Activated naive CD8-positive, alpha-beta T cell treated with anti-CD3 and anti-CD28 coated beads for 36 hours (primary cell): Measurements from ENCODE around the gene TESK1. TPM values are rescaled to one million over a fixed set of nuclear protein-coding genes. Genes with fewer than 3 reads are reported as not detected.
"Not testable (repeated sequence)": the region's sequence is repeated elsewhere in the genome, so short reads cannot be mapped to it uniquely, and the experiment has no call there.

Experiments
- DNase-seq: peaks from one replicate; pipeline ENCODE4 v3.0.0; 2021
- H3K27ac Mint-ChIP-seq: one replicate; pipeline ENCODE4 v1.8.0; 2022; ENCODE audit warnings: mild to moderate bottlenecking, moderate library complexity, mixed read lengths
- H3K27me3 Mint-ChIP-seq: one replicate; pipeline ENCODE4 v1.8.0; 2022; ENCODE audit warnings: mild to moderate bottlenecking, mixed read lengths
- H3K36me3 Mint-ChIP-seq: one replicate; pipeline ENCODE4 v1.8.0; 2021; ENCODE audit warnings: mild to moderate bottlenecking, mixed read lengths
- H3K4me1 Mint-ChIP-seq: one replicate; pipeline ENCODE4 v1.8.0; 2021; ENCODE audit warnings: mixed read lengths
- H3K4me3 Mint-ChIP-seq: one replicate; pipeline ENCODE4 v1.8.0; 2022; ENCODE audit warnings: mild to moderate bottlenecking, moderate library complexity, mixed read lengths
- H3K9me3 Mint-ChIP-seq: one replicate; pipeline ENCODE4 v1.8.0; 2022; ENCODE audit warnings: mixed read lengths
- total RNA-seq, 2 experiments: library from RNA; stranded (reverse); gene quantifications; one replicate each; pipeline ENCODE4 v1.2.3, GENCODE V29; 2021

Gene TESK1
- total RNA-seq, 2 experiments from 2014 or later, result 24.9 to 26.0 TPM

DNA sequence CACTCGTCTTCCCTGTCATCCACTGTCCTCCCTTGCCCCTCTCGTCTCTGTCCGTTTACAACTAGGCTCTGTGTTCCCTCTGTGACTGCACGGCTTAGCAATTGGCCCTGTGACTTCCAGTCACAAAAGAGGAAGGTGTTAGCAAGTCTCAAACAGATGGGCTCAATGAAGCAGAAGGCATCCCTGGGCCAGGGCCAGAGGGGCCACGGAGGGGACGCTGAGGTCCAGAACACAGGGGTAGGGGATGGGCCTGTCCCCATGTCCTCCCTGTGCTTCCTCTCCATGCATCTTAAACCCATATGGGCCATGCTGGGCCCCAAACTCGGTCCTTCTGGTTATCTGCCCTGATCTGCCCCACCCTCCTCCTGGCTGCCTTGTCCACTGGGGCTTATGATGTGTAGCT is 13.3 kb downstream of the TESK1 start, which contains the start of gene CD72:
Gene CD72, minus strand, starts transcription at position 89 of the 403 bp plus-strand sequence. CDS start 110 bp downstream, outside the sequence.
- Mint-ChIP-seq H3K27me3 (no peaks in the 10 kb centered on the region), H3K4me1 (peaks cover 58% of the 10 kb centered on the region), H3K9me3 (no peaks in the 10 kb centered on the region), H3K36me3 (peaks cover 5% of the 10 kb centered on the region), H3K27ac (peak within 1 kb of the TSS; percentile 96), H3K4me3 (peak within 1 kb of the TSS; percentile 87)
- no peak for DNase-seq

DNA sequence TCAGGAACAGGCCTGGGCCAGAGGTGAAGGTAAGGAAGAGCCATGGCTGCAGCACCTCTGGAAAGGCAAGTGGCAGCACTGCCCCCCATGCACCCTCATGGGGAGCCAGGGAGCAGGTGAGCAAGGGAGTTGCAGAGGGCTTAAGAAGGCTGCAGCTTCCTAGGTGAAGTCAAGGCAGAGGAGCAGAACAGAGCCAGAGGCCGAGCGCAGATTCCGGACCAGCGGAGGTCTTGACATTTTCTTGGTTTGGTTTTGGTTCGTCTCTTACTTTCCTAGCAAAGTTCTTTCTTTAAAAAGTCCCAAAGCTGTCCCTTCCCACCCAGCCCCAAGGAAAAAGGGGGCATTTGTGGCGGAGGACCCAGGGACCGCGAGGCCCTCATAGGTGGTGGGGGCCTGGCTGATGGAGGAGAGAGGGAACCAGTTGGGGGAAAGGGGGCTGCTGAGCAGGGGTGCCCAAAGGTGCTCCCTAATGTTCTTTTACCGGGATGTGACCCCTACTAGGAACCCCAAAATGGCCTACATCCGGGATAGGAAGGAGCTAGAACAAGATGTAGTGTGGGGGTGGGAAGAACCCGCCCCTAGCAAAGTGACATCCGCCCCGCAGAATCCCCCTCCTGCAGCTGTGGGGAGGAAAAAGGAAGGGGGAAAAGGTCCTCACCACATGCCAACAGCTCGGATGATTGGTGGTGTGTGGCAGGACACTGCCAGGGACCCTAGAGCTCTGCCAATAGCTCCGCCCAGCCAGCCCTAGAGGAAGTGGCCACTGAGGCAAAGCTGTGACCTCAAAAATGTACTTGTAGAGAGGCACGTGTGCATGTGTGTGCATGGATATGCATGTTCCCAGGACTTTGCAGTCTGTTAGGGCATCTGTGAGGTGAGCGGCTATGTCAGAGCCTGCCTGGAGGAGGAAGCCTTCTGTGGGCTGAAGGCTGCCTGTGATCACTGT is 14.1 kb downstream of the TESK1 start:
- peak; percentile 71 for DNase-seq
- Mint-ChIP-seq H3K4me1 (peaks cover 58% of the 10 kb centered on the region), H3K27me3 (no peaks in the 10 kb centered on the region), H3K4me3 (peak overlapping the region; percentile 87), H3K36me3 (peaks cover 5% of the 10 kb centered on the region), H3K9me3 (no peaks in the 10 kb centered on the region), H3K27ac (peak overlapping the region; percentile 96)

DNA sequence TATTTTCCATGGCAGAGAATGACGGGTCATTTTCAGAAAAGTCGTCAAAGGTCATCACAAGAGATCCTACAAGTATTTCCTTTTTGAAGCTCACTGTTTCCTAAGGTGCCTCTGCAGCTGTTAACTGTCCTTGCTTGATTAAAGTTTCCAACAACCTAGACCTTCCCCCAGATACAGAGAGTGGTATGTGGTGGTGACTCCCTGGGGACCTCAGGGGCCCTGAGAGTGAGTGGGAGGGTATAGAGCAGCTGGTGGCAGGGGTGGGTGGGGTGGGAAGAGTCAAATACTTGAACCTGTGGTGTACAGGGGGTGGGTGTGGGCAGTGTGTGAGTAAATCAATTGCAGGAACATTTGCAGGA is 14.7 kb downstream of the TESK1 start:
- peak; percentile 61 for DNase-seq
- Mint-ChIP-seq H3K9me3 (no peaks in the 10 kb centered on the region), H3K27me3 (no peaks in the 10 kb centered on the region), H3K4me3 (peak overlapping the region; percentile 87), H3K4me1 (peaks cover 58% of the 10 kb centered on the region), H3K36me3 (peaks cover 5% of the 10 kb centered on the region), H3K27ac (peak overlapping the region; percentile 96)

DNA sequence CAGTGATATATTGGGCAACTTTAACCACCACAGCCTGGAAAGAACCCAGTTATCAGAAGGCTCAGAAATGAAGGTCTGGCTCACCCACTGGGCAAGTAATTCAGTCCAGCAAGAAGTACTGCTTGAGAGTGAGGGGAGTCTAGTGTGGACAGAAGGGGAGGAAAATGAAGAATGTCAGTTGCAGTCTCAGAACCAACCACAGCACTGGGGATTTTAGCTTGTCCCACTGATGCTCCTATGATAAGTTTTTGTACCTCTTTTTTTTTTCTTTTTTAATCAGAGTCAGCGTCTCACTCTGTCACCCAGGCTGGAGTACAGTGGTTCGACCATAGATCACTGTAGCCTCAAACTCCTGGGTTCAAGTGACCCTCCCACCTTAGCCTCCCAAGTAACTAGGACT is 22.5 kb downstream of the TESK1 start:
- Mint-ChIP-seq H3K4me3 (no peak overlapping the region), H3K27ac (no peak overlapping the region), H3K9me3 (no peaks in the 10 kb centered on the region), H3K36me3 (no peaks in the 10 kb centered on the region), H3K4me1 (peaks cover 10% of the 10 kb centered on the region), H3K27me3 (no peaks in the 10 kb centered on the region)
- no peak for DNase-seq

- no peaks in the 10 kb centered on the region for H3K9me3 Mint-ChIP-seq
- H3K4me1 Mint-ChIP-seq, result peaks cover 10% of the 10 kb centered on the region
- no peaks in the 10 kb centered on the region for H3K36me3 Mint-ChIP-seq
- H3K27ac Mint-ChIP-seq, result no peak overlapping the region
- no peak for DNase-seq
- no peak overlapping the region for H3K4me3 Mint-ChIP-seq
- no peaks in the 10 kb centered on the region for H3K27me3 Mint-ChIP-seq
Observed at GRCh38 chr9:35628389-35628991, 23.4 kb downstream of the TESK1 start.

DNA sequence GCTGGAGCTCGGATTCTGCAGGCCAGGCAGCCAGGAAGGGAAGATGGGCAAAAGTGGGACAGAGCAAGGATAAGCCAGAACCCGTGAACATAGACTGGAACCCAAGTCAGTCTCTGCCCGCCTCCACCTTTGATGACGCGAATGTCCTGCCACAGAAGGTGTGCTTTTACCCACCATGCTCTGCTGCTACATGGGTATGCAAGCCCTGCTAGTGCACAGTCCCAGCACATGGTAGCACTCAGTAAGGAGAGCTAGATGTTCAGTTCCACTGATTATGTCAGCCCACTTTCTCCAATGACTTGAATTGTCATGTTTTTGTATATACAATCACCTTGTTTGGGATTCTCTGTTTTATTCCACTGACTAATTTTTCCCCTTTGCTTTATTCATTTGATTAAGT is 24.5 kb downstream of the TESK1 start:
- Mint-ChIP-seq H3K36me3 (no peaks in the 10 kb centered on the region), H3K27me3 (no peaks in the 10 kb centered on the region), H3K4me3 (no peak overlapping the region), H3K4me1 (peaks cover 14% of the 10 kb centered on the region), H3K9me3 (no peaks in the 10 kb centered on the region), H3K27ac (no peak overlapping the region)
- no peak for DNase-seq

GRCh38 chr9:35635730-35636129 is 30.7 kb downstream of the TESK1 start:
- peaks cover 20% of the 10 kb centered on the region for H3K36me3 Mint-ChIP-seq
- peaks cover 55% of the 10 kb centered on the region for H3K4me1 Mint-ChIP-seq
- no peak for DNase-seq
- H3K27me3 Mint-ChIP-seq, result no peaks in the 10 kb centered on the region
- peak overlapping the region; percentile 87 for H3K27ac Mint-ChIP-seq
- no peak overlapping the region for H3K4me3 Mint-ChIP-seq
- peaks cover 8% of the 10 kb centered on the region for H3K9me3 Mint-ChIP-seq

DNA sequence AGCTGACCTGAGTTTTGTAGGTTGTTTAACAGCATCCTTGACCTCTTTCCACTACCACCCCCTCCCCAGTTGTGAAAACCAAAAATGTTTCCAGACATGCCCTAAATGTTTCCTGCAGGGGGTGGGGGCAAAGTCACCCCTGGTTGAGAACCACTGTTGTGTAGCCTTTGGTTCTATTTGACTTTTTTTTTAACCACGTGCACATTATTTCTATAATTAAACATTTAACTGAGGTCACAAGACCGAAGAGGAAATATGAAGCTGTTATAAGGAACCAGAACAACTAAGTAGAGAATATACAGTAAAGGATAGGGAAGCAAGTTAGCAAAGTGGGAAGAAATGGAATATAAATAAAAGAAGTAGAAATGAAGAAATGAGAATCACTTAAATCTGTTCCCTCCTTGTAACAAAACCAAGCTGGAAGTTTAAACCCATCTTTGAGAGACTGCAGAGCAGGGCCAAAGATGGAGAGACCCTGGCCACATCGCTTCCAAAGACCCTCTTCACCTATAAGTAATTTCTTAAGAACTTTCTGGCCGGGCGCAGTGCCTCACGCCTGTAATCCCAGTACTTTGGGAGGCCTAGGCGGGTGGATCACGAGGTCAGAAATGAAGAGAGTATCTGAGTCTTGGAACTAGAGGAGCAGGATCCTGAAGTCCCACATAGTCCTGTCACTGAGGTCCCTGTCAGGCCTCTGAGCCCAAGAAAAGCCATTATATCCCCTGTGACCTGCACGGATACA is 31.2 kb downstream of the TESK1 start:
- Mint-ChIP-seq H3K9me3 (peaks cover 8% of the 10 kb centered on the region), H3K27ac (peak overlapping the region; percentile 87), H3K4me1 (peaks cover 60% of the 10 kb centered on the region), H3K27me3 (no peaks in the 10 kb centered on the region), H3K36me3 (peaks cover 25% of the 10 kb centered on the region), H3K4me3 (no peak overlapping the region)
- DNase-seq, result no peak

GRCh38 chr9:35636877-35637246 is 31.8 kb downstream of the TESK1 start:
- H3K27me3 Mint-ChIP-seq, H3K4me3 Mint-ChIP-seq, H3K9me3 Mint-ChIP-seq, DNase-seq: not testable (repeated sequence)
- Mint-ChIP-seq H3K27ac (peak overlapping the region; percentile 87), H3K4me1 (peaks cover 64% of the 10 kb centered on the region), H3K36me3 (peaks cover 29% of the 10 kb centered on the region)

GRCh38 chr9:35637427-35637955 is 32.4 kb downstream of the TESK1 start:
- H3K27ac Mint-ChIP-seq, H3K4me3 Mint-ChIP-seq, DNase-seq: not testable (repeated sequence)

DNA sequence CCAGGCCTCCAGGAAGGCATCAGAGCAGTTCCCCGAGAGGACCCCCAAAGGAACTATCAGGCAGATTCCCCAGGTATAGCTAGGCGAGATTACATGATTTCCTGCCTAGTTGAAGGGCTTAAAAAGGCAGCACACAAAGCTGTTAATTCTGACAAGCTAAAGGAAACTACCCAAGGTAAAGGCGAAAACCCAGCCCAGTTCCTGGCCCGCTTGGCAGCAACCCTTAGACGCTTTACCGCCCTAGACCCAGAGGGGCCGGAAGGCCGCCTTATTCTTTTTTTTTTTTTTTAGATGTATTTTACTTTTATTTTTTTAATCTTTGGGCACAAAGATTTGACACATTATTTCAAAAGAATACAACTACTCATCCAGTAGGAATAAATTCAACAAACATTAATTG is 33.7 kb downstream of the TESK1 start:
- H3K9me3 Mint-ChIP-seq, DNase-seq, H3K27me3 Mint-ChIP-seq: not testable (repeated sequence)
- H3K27ac Mint-ChIP-seq, result peak overlapping the region; percentile 90
- H3K4me3 Mint-ChIP-seq, result peak overlapping the region; percentile 15
- H3K4me1 Mint-ChIP-seq, result peaks cover 68% of the 10 kb centered on the region
- H3K36me3 Mint-ChIP-seq, result peaks cover 32% of the 10 kb centered on the region

More at GRCh38 chr9:35637427-35637955, 32.4 kb downstream of the TESK1 start:
- Mint-ChIP-seq H3K4me1 (peaks cover 64% of the 10 kb centered on the region), H3K36me3 (peaks cover 29% of the 10 kb centered on the region)
- not testable (repeated sequence) for H3K9me3 Mint-ChIP-seq, H3K27me3 Mint-ChIP-seq

DNA sequence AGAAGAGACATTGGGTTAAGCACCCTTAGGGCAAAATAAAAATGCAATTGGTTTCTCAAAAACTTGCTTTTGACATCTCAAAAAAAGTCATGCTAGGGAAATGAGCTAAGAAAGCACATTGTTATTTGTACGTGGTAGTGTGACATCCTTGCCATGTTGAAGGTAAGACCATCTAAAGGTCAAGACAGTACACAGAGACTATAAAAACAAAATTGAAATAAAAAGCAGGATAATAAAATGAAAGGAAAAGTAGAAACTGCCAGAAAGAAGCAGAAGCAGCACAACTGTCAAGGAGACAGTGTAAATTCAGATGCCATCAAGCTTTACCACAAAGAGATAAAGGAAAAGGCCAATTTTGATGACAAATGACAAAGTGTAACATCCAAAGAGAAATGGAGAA is 34.2 kb downstream of the TESK1 start:
- peaks cover 67% of the 10 kb centered on the region for H3K4me1 Mint-ChIP-seq
- H3K36me3 Mint-ChIP-seq, result peaks cover 32% of the 10 kb centered on the region
- not testable (repeated sequence) for H3K27me3 Mint-ChIP-seq, H3K9me3 Mint-ChIP-seq, DNase-seq
- H3K27ac Mint-ChIP-seq, result peak overlapping the region; percentile 90
- peak overlapping the region; percentile 54 for H3K4me3 Mint-ChIP-seq

GRCh38 chr9:35639631-35640030 is 34.6 kb downstream of the TESK1 start:
- Mint-ChIP-seq H3K36me3 (peaks cover 35% of the 10 kb centered on the region), H3K27ac (peak overlapping the region; percentile 90), H3K27me3 (no peaks in the 10 kb centered on the region), H3K4me3 (peak overlapping the region; percentile 54), H3K9me3 (peaks cover 8% of the 10 kb centered on the region), H3K4me1 (peaks cover 66% of the 10 kb centered on the region)
- no peak for DNase-seq

- not testable (repeated sequence) for DNase-seq, H3K9me3 Mint-ChIP-seq, H3K4me3 Mint-ChIP-seq, H3K27me3 Mint-ChIP-seq
- Mint-ChIP-seq H3K4me1 (peaks cover 60% of the 10 kb centered on the region), H3K36me3 (peaks cover 36% of the 10 kb centered on the region), H3K27ac (peak overlapping the region; percentile 51)
Observed at GRCh38 chr9:35640431-35640830, 35.4 kb downstream of the TESK1 start.

GRCh38 chr9:35641478-35641877 is 36.4 kb downstream of the TESK1 start:
- not testable (repeated sequence) for H3K9me3 Mint-ChIP-seq, H3K4me3 Mint-ChIP-seq, H3K27me3 Mint-ChIP-seq, DNase-seq
- peak overlapping the region; percentile 62 for H3K27ac Mint-ChIP-seq
- H3K36me3 Mint-ChIP-seq, result peaks cover 37% of the 10 kb centered on the region
- H3K4me1 Mint-ChIP-seq, result peaks cover 52% of the 10 kb centered on the region
